GM18511 (cell line): ENCODE results near the gene CABP1.
"Not testable (repeated sequence)": the region's sequence is repeated elsewhere in the genome, so short reads cannot be mapped to it uniquely, and the experiment has no call there.

Experiments
- ATAC-seq: cut with Tn5 transposase; IDR thresholded peaks from one replicate; pipeline ENCODE4 v1.9.1; 2021; ENCODE audit warnings: mild to moderate bottlenecking, moderate library complexity; ENCODE audit not compliant: unreplicated experiment

The CABP1 gene

GRCh38 chr12:120639771-120640721, at the start of gene CABP1:
Gene CABP1, plus strand, starts transcription at chr12:120640626. Its CDS starts 60 bp downstream, at chr12:120640686.
- ATAC-seq = peak; percentile 73

- no peak for ATAC-seq
These were observed 49.6 kb upstream of the CABP1 start for GRCh38 chr12:120590741-120591407.

DNA sequence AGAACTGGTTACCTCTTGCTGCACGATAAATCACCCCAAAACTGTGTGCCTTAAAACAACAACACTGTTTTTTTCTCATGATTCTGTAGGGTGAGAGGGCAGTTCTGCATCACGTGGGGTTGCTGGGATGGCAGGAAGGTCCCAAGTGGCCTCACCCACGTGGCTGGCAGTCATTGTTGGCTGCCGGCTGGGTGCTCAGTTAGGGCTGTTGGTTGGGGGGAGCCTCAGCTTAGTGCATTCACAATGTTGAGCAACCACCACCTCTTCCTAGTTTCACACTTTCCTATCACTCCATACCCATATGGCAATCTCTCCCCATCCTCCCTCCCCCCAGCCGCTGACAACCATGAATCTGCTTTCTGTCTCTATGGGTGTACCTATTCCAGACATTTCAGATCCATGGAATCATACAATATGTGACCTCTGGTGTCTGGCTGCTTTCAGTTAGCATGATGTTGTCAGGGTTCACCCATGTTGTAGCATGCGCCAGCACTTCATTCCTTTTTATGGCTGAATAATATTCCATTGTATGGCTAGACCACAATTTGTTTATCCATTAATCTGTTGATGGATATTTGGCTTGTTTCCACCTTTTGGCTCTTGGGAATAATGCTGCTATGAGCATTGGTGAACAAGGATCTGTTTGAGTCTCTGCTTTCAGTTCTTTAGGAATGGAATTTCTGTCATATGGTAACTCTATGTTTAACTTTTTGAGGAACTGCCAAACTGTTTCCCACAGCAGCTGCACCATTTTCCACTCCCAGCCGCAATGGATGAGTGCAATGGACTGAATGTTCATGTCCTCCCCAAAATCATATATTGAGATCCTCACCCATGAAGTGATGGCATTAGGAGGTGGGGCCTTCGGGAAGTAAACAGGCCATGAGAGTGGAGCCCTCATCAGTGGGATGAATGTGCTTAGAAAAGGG, 48.0 kb upstream of the CABP1 start:
- ATAC-seq = no peak

DNA sequence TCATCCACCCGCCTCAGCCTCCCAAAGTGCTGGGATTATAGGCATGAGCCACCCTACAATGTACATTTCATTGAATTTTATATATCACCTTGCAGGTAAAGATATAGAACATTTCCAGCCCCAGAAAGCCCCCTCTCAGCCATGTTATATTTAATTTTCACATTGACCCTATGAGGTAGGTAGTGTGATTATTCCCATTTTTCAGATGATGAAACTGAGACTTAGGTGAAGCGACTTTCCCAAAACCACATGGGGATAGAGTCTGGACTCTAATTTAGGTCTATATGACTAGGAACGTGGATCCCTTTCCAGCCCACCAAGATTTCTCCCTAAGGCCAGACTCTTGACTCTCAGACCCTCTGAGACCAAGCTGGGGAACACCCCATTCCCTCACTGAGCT, 43.5 kb upstream of the CABP1 start:
- ATAC-seq = no peak

DNA sequence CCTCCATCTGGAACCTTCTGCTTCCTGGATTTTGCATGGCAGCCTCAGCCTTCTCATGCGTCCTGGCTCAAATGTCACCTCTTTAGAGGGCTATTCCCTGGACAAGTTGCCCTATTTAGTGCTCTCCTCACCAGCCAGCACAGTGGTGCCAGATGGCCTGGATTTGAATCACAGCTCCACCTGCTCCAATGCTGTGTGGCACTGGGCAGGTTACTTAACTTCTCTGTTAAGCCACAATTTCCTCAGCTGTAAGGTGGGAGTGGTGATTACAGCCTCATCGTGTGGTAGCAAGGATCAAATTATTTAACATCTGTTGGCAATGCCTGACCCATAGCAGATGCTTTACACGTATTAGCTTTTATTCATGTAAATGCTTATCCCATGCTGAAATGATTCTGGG, 42.6 kb upstream of the CABP1 start:
- ATAC-seq = no peak

- ATAC-seq = no peak
These were observed 41.6 kb upstream of the CABP1 start for GRCh38 chr12:120598674-120599463.

GRCh38 chr12:120599672-120600552, 40.5 kb upstream of the CABP1 start:
- ATAC-seq = no peak

DNA sequence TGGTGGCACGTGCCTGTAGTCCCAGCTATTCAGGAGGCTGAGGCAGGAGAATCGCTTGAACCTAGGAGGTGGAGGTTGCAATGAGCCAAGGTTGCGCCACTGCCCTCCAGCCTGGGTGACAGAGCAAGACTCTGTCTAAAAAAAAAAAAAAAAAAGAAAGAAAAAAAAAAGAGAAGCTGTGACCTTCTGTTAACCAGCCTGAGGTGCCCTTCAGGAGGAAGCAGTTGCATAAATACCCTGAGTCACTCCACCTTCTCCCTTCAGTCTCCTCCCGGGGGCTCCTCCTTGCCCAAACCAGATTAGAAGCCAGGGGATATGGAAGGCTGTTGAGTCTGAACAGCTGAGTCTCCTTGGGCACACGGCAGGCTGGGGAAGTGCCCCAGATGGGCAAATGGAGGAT, 38.0 kb upstream of the CABP1 start:
- ATAC-seq = not testable (repeated sequence)

DNA sequence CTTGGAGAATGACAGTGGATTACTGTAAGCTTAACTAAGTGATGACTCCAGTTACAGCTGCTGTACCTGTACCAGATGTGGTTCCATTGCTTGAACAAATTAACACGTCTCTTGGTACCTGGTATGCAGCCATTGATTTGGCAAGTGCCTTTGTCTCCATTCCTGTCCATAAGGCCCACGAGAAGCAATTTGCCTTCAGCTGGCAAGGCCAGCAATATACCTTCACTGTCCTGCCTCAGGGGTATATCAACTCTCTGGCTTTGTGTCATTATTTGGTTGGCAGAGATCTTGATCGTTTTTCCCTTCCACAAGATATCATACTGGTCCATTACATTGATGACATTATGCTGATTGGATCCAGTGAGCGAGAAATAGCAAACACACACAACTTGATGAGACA, 29.9 kb upstream of the CABP1 start:
- no peak for ATAC-seq

DNA sequence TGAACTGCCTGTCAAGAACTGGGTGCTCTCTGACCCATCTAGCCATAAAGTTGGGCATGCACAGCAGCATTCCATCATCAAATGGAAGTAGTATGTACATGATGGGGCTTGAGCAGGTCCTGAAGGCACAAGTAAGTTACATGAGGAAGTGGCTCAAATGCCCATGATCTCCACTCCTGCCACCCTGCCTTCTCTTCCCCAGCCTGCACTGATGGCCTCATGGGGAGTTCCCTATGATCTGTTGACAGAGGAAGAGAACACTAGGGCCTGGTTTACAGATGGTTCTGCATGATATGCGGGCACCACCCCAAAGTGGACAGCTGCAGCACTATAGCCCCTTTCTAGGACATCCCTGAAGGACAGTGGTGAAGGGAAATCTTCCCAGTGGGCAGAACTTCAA, 28.9 kb upstream of the CABP1 start:
- not testable (repeated sequence) for ATAC-seq

DNA sequence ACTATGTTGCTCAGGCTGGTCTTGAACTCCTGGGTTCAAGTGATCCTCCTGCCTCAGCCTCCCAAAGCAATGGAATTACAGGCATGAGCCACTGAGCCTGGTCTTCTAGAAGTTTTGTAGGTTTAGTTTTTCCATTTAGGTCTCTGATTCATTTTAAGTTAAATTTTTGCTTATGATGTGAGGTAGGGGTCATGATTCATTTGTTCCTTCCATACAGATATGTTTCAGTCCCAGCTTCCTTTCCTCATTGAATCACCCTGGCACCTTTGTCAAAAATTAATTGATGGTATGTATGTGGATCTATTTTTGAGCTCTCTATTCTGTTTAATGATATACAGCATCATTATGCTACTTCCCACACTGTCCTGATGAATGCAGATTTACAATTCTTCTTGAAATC, 25.6 kb upstream of the CABP1 start:
- no peak for ATAC-seq

- not testable (repeated sequence) for ATAC-seq
These were observed 23.2 kb upstream of the CABP1 start for GRCh38 chr12:120617193-120617592.

GRCh38 chr12:120617767-120618166, 22.7 kb upstream of the CABP1 start:
- ATAC-seq = not testable (repeated sequence)

- no peak for ATAC-seq
These were observed 21.3 kb upstream of the CABP1 start for GRCh38 chr12:120618954-120619615.

GRCh38 chr12:120620624-120621023, 19.8 kb upstream of the CABP1 start:
- ATAC-seq = no peak

DNA sequence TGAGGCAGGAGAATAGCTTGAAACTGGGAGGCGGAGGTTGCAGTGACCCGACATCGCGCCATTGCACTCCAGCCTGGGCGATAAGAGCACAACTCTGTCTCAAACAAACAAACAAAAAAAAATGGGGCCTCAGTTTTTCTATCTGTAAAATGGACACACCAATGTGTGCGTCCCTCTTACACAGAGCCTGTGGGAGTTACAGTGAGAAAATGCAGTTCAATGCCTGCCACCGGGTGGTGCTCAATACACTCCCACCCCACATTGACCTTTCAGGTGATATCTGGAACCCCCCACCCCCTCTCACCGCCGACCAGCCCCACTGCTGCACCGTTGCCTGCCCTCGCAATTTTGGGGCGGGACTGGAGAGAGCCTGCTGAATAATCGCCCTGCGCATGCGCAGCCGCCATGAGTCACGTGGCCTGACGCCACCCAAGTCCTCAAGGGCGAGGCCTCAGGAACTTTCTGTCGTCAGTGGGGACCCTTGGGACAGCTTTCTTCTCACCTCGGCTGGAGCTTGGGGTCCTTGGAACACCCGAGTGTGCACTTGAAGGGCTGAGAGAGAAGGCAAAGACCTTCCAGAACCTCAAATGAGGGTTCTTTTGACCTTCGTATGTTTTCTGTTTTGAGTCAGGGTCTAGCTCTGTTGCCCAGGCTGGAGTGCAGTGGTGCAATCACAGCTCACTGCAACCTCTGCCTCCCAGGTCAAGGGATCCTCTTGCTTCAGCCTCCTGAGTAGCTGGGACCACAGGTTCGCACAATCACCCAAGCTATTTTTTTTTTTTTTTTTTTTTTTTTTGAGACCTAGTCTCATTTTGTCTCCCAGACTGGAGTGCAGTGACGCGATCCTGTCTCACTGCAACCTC, 14.6 kb upstream of the CABP1 start:
- ATAC-seq = no peak

GRCh38 chr12:120628919-120629318, 11.5 kb upstream of the CABP1 start:
- ATAC-seq = no peak
